ENCODE data around the gene ATP5F1E.

DNA sequence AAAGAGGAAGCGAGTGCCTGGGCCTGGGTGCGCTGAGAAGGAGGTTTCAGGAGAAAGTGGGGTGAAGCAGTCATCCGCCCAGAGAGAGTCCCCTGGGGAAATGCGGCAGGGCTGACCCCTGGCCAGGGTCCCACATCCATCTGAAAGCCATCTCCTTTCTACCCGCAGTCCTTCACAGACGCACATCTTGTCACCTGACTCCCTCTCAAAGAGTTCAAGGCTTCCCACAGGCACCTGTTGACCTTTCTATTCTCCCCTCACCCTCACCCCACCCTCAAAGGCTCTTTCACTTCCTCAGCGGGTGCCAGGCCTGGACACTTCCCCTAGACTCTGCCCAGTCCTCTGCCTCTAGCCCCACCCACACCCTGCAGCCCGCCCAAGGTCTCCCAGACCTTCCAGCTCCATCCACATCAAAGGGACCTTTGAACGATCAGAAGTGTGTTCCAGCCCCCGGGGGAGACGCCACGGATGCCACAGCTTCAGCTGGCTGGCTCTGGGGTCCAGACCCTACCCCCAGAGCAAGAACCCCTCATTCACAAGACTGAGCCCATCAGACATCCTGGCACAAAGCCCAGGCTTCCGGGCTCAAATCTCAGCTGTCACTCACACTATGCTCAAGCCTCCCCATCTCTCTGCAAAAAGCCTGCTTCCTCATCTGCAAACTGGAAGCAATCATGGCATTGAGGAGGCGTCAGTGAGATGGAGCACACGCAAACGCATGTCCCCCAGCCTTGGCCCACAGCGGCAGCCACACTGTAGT lies 27.2 kb downstream of the ATP5F1E start:
- TF ChIP-seq, protein P1, sequence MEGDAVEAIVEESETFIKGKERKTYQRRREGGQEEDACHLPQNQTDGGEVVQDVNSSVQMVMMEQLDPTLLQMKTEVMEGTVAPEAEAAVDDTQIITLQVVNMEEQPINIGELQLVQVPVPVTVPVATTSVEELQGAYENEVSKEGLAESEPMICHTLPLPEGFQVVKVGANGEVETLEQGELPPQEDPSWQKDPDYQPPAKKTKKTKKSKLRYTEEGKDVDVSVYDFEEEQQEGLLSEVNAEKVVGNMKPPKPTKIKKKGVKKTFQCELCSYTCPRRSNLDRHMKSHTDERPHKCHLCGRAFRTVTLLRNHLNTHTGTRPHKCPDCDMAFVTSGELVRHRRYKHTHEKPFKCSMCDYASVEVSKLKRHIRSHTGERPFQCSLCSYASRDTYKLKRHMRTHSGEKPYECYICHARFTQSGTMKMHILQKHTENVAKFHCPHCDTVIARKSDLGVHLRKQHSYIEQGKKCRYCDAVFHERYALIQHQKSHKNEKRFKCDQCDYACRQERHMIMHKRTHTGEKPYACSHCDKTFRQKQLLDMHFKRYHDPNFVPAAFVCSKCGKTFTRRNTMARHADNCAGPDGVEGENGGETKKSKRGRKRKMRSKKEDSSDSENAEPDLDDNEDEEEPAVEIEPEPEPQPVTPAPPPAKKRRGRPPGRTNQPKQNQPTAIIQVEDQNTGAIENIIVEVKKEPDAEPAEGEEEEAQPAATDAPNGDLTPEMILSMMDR (IDR thresholded peaks at IDR 0.05): no peak
- no peak for TF ChIP-seq POLR2A (IDR thresholded peaks at IDR 0.05)
